NCI-H2107 treated with DMSO at 0.1 percent for 48 hours (cell line): ENCODE measurements around the gene HLA-DOA.

Experiments
- DNase-seq: peaks from one replicate; lab custom pipeline; 2025; ENCODE audit not compliant: unreplicated experiment; lab: John Stamatoyannopoulos, UW

HLA-DOA gene

DNA sequence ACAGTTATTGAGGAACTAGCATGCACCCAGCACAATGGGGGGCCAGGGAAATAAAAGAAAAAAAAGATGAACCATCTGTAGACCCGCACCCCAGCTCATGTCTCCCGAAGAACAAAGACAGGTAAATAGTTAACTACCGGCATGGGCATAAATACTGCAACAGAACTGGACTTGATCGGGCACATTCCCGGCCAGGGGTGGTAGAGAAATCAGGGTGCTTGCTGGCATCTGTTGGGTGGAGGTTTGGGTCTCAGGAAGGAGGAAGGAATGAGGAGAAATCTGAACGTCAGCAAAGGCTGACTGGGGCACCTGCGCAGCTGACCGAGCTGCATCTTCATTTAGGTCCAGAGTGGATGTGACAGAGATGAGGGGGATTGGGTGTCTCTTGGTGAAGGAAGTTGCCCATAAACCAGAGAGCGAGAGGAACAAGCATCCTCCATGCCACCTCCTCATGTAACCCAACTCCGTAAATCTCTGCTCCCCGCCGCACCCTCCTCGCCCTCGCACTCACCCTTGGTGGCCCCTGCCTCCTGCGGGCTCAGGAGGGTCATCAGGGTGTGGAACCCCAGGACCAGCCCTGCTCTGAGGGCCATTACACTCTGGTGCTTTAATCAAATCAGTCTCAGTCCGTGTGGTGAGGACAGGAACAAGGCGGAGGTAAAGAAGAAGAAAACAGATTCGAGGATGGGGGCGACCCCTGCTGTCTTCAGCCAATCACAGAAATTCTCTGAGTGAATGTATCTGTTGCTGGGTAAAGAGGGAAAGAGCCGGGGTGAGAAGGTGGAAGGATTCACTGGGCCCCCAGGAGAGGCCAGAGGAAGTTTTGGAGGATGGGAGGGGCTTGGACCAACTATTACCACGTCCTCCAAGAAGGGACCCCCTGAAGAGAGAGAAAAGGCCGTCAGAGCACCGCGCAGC is at the start of gene HLA-DOA:
Gene HLA-DOA (minus strand): TSS at position 648 of the 918 bp plus-strand sequence.
- no peak for DNase-seq

DNA sequence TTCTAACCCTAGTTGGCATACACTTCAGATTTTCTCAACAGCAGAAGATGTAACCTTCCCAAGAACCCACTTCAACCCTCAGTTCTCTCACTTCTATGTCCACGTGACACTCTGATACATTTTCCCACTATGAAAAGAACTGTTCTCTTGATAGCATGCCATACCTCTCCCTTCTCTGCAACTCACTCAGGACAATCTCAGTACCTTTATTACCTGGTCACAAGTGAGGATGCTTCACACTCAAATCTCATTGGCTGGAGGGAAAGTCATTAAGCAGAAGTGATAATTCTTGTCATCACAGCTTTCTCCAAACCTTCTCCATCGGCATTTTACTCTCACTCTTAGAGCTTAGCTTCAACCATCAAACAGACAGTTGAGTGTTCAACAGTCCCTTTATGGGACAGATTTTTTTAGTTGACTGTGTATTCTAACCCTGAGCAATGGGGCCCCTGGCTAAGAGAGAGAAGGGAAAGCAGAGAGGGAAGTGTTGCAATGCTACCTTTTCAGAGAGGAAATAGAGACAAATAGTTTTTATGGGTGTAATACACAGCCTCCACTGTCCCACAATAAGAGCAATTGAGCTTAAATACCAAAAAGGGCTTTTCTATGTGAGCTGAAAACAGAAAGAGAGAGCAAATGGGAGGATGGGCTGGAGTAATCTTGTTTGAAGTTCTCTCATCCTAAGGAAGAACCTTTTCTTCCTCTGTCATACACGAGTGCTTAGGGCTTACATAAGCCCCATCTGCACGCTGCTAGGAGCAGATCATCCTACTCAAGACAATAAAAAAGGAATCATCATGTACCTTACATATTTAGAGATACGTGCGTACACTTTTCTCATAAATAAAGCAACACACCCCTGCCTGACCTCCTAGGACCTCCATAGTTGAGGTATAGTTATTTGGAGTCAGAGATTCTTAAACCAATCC is 48.1 kb upstream of the HLA-DOA start:
- DNase-seq: no peak

DNA sequence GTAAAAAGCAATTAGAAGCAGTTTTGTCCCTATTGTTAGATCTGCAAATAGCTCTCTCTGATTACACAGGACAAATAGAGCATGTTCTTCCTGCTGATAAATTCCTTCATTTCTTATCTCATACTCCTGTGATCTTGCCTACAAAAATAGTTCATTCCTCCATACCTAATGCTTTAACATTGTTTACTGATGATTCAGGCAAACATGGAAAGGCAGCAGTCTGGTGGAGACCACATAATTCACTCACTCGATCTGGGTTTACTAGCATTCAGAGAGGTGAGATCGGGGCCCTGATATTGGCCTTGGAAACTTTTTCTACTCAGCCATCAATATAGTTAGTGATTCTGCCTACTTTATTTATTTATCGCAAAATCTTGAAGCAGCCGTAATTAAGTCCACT is 43.8 kb upstream of the HLA-DOA start:
- DNase-seq: no peak

DNA sequence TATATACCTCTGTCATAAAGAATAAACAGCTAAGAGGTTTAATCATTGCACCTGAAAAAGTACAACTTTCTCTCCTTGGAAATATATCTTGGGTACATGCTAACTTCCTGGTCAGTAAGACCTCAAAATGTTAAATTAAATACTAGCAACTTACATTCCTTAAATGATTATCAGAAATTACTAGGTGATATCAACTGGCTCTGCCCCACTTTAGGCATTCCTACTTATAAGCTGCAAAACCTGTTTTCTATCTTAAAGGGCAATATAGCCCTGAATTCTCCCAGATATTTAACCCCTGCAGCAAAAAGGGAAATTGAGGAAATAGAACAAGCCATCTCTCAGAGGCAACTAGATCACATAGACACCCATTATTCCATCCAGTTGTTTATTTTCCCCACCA is 43.2 kb upstream of the HLA-DOA start:
- no peak for DNase-seq

DNA sequence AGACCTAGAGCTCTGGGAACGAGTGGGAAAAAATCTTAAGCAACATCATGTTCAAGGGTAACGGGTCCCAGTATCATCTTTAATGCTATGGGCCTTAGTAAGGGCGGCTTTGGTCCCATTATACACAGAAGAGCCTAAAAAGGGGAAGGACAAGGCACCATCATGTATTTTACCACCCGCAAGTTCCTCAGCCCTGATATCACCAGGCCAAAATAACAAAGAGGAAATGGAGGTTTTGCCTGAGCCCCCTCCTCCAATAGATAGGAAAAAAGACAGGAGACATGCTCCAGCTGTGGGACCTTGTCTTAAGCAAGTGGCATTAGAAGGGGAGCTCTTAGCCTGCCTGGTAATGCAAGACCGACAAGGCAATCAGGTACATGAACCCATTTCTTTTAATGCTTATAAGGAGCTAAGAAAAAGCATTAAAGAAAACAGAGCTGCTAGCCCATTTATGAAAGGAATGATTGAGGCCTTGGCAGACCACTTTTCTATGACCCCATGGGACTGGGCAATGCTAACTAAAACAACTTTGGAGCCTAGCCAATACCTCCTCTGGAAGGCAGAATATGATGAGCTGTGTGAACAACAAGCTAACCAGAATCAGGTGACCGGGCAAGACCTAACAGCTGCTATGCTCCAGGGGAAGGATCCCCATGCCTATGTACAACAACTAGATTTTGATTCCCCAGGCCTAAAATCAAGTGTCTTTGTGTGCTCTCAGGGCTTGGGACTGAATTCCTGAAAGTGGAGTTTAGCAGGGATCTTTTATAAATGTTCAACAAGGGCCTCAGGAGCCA is 40.8 kb upstream of the HLA-DOA start:
- DNase-seq: no peak

DNA sequence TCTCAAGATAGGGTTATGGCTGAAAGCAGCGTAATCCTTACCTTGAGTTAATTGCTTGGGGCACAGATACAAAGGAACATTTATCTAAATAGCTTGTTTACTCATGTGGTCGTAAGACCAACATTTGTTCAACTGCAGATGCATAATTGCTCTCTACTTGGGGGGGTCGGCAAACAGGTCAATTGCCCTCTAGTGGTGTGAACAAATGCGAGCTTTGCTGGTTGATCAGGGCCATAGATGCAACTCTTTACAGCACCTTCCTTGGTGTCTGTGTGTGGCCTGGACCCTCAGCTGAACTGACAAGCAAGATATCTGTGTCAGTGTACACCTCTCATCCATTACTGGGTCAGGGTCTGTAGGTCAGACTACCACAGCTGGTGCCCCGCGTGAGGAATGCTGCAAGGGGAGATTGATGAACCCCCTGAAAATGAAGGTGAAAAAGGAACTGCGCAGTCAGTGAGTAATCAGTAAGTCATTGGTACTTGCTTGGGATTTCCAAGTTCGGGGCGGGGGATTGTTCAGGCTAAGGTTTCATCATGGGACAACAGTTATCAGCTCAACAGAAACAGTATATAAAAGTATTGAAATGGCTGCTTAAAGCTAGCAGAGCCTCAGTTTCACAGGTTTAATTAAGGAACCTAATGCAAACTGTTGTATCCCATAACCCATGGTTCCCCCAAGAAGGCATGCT is 40.1 kb upstream of the HLA-DOA start:
- DNase-seq: no peak

DNA sequence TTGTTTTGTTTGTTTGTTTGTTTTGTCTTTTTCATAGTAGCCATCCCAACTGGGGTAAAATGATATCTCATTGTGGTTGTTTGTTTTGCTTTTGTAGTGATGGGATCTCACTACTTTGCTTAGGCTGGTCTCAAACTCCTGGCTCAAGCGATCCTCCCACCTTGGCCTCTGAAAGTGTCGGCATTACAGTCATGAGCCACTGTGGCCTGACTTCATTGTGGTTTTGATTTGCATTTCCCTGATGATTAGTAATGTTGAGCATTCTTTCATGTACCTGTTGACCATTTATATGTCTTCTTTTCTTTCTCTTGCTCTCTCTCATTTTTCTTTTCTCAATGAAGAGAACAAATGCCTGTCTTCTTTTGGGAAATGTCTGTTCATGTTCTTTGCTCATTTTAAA is 30.8 kb upstream of the HLA-DOA start:
- no peak for DNase-seq

DNA sequence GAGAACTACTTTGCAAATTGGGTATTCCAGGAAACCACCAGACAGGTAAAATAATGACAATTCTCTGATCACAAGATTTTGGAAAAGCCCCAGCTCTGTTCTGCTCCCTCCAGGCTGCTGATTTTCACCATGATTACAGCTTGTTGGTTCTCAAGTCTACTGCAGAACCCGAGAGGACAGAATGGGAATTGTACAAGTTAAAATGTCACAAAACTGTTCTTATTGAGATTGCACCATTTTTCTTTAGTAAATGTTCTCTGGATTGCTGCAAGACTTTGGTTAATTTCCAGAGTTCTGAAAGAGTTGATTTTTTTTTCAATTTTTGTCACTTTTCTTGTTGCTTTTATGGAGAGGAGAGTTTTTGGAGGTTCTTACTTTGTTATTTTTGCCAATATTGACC is 27.1 kb upstream of the HLA-DOA start:
- DNase-seq: no peak

DNA sequence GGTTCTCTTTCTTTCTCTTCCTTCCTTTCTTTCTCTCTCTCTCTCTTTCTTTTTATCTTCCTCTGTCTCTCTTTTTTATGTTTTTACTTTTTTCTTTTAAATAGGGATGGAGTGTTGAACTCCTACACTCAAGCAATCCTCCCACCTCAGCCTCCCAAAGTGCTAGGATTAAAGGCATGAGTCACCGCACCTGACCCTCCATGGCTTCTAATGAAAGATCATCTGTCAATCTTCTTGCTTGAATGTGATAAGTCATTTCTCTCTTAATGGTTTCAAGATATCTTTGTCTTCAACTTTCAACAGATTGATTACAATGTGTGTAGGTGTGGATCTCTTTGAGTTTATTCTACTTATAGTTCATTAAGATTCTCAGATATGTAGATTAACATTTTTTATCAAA is 25.2 kb upstream of the HLA-DOA start:
- DNase-seq: no peak

DNA sequence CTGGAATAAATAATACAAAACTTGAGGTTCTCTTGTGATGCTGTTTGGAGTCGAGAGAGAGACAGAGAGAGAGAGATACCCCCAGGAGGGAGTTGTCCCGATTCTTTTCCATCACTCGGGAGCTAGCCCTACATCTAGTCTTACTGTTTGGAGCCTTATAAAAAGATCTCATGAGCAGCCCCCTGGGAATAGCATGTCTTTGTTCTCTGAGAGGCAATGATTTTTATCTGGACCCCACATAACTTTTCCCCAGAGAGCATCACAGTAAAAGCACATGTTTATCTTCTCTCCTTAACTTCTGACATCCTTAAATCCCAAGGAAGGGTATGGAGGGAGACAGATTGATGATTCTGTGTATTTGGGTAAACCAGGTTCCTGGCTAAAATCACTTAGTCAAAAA is 20.9 kb upstream of the HLA-DOA start:
- no peak for DNase-seq

DNA sequence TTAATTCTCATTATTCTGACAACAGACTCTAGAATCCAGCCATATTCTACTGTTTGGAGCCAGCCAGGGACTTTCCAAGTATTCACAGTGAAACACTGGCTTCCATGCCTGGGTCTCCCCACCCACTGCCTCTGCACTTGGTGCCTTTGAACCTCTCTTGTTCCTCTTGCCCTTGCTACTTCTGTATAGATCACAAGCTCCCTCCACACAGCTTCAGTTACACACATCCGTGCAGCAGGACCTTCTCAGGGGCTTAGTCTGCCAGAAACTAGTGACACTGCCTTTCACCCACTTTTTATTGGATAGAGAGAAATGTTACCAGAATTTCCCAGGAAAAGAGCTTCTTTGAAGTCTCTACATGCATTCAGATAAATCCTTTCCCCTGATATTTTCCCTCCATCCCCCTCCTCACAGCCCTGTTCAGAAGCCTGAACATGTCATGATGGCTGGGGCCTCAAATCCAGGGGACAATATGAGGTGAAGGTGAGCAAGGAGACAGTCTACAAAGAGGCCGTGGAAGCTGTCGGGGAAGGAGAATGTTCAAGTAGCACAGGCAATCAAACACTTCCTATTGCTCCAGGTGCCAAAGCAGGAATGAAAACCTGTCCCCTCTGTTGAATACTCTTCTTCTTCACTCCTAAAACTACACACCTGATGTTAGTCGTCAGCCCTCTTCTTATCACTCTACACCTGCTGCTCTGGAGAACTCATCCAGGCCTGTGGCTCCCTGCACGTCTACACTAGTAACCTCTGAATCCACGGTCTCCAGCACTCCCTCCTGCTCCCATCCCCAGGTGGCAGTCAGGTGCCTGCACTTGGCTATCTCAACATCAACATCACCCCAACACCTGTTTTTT is 20.2 kb upstream of the HLA-DOA start:
- no peak for DNase-seq

DNA sequence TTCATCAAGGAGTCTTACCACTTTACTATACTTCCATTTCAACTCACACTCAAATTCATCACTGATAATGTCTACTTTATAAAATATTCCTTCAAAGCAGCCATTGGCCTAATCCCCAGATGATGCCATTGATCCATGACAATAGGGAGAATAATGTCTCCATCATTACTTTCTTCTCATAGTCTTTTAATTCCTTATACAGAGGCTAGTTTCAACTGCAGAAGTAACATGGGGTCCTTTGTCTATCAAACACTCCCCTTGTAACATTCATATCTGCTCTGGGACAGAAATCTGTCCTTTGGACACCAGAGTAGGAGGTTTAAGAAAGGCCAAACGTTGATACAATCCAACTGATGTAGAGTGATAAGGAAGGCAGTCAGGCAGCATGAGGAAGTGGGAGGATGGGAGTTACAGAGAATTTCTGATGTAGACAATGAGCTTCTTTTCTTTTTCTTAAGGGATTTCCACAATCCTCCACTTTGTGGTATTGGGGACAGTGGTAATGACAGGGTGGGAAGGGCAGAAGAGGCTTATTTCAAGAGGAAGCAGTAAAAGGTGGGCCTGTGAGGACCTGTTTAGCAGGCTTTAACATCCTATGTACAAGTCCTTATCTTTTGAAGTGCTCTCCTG is 18.9 kb upstream of the HLA-DOA start:
- no peak for DNase-seq

DNA sequence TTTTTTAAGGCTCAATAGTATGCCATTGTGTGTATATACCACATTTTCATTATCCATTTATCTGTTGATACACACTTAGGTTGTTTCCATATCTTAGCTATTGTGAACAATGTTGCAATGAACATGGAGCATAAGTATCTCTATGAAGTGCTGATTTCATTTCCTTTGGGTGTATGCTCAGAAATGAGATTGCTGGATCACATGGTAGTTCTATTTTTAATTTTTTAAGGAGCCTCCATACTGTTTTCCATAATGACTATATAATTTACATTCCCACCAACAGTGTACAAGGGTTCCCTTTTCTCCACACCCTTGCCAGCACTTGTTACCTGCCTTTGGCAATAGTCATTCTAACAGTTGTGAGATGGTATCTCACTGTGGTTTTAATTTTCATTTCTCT is 15.1 kb upstream of the HLA-DOA start:
- no peak for DNase-seq

DNA sequence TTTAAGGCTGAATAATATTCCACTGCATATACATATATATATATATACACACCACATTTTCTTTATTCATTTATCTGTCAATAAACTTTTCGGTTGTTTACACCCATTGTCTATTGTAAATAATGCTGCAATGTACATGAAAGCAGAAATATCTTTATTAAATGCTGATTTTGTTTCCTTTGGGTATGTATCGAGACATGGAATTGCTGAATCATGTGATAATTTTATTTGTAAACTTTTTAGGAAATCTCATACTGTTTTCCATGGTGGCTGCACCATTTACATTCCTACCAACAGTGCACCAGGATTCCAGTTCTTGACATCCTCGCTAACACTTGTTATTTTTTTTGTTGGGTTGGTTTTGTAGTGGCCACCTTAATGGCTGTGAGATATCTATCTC is 14.1 kb upstream of the HLA-DOA start:
- no peak for DNase-seq

DNA sequence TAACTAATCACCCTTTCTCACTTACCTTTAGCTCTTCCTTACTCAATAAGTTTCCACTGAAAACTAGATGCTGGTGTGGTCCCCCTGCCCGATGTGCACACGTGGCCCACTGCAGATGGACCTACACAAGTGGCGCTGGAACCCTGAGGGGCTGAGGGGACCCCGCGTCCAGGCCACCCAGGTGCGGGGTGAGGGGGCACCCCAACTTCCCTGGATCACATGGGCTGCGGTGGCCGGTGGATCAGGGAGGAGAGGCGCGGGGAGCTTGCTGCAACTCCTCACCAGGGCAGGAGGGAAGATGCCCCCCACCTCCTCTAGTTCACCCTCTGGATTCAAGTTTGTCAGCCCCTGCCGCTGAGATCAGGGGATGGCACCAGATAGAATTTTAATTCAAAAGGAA is 12.5 kb upstream of the HLA-DOA start:
- DNase-seq: no peak

DNA sequence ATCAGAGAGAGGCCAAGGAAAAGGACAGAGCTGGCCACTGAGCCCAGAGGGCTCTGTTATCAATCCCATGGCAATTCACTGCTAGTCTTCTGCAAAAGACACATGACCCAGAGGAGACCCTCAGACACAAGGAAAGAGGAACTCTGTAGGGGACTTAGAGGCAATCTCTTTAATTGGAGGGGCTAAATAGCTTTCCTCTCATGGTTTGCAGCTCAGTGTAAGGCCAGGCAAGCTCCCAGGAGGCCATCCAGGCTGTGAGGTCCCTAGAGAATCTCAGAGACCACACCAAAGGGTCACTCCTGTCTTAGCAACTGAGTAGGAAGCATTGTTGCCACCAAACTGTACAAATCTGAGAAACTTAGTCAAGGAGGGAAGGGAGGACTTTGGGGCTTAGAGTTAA is 10.0 kb upstream of the HLA-DOA start:
- DNase-seq: no peak

DNA sequence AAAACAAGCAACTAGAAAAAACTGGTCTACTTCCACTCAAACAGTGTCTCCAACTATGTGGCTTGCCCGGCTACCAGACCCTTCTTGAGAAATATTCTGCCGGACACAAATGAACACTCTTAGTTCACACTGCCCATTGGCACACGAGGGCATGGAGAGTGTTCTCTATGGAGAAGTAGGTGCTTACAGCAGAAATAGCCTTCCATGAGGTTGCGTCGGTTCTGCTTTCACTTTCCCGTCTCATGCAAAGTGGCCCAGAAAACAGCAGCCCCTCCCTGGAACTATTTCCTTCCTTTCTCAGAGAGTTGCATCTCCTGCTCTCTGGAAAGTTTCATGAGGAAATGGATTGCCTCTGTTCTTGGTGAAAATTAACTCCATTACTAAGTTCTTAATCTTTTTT is 9.5 kb upstream of the HLA-DOA start:
- DNase-seq: no peak

DNA sequence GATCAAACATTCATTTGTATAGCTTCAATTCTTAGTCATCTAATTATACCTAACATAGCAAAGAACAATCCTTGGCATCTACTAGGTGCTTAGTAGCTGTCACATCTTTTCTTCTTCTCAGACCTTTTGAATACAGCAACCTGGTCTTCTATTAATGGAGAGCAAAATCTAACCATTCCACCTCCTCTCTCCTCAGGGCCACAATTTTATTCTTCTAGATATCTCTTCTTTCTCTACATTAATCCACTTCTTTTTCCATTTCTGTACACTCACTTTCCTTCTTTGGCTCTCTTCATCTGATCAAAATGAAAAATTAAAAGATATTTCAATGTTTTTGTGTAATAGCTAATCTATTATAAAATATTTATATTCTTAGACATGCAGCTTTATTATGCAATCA is 9.0 kb upstream of the HLA-DOA start:
- DNase-seq: no peak

DNA sequence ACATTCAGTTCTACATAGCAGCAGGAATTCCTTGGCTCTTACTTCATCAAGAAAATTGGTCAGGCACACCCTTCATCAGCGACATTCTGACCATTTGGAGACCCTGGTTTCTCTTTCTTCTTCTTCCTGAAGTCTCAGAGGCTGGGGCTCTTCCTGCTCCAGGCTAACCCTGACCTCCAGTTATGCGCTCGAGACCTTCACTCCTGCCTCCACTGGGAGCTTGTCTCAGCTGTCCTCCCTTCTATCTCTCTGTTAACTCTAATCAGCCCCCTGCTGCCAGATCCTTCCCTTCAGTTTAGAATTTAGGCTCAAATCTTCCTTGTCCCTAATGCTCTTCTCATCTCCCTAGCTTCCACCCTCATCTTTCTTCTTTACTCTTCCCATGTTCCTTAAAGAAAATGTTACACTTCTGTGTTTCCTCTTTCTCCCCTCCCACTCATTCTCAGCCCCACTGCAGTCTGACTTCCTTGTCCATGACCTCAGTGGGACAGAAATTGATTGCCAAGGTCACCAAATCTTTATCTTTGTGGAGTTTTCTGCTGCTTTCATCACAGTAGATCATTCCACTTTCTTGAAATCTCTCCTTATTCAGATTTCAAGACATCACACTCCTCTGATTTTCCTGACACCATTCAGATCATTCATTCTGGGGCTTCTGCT is 8.4 kb upstream of the HLA-DOA start:
- no peak for DNase-seq
